ENCODE results near the gene TGFB1.
"Not testable (repeated sequence)": the region's sequence is repeated elsewhere in the genome, so short reads cannot be mapped to it uniquely, and the experiment has no call there.

TGFB1 gene

GRCh38 chr19:41298348-41298964, 55.3 kb downstream of the TGFB1 start:
- peak; percentile 54 for DNase-seq

- DNase-seq: peak; percentile 4
Measured at GRCh38 chr19:41297628-41298347, 55.9 kb downstream of the TGFB1 start.

- no peak for DNase-seq
Measured at GRCh38 chr19:41296433-41296871, 57.3 kb downstream of the TGFB1 start.

GRCh38 chr19:41295499-41295898, 58.2 kb downstream of the TGFB1 start:
- no peak for DNase-seq

GRCh38 chr19:41294393-41294792, 59.3 kb downstream of the TGFB1 start:
- DNase-seq: no peak

- DNase-seq: not testable (repeated sequence)
Measured at GRCh38 chr19:41289814-41290213, 63.9 kb downstream of the TGFB1 start.

GRCh38 chr19:41288673-41289530, 64.8 kb downstream of the TGFB1 start:
- DNase-seq: no peak

All from eye (tissue), 1 donor.